Peyer's patch (tissue), 4 donors: ENCODE results near the gene HS3ST5.

ENCODE experiments used
- POLR2A ChIP-seq, 2 donors: fragments of 450-650 bp; IDR thresholded peaks; one replicate each; pipeline ENCODE4 v1.5.1; 2017; ENCODE audit warnings: antibody characterized with exemption in 2 of 2, mild to moderate bottlenecking in 2 of 2, moderate library complexity in 2 of 2
- TF ChIP-seq, protein P1 (sequence below), 6 experiments: fragments of 450-650 bp in 4 of 6; fragments of 200-600 bp in 2 of 6; sonication (generic) in 1 of 6; IDR thresholded peaks; one replicate each; pipeline ENCODE4 v1.5.1; 2017 to 2019; ENCODE audit warnings: antibody characterized with exemption in 6 of 6, mild to moderate bottlenecking in 3 of 6, moderate library complexity in 1 of 6

DNA sequence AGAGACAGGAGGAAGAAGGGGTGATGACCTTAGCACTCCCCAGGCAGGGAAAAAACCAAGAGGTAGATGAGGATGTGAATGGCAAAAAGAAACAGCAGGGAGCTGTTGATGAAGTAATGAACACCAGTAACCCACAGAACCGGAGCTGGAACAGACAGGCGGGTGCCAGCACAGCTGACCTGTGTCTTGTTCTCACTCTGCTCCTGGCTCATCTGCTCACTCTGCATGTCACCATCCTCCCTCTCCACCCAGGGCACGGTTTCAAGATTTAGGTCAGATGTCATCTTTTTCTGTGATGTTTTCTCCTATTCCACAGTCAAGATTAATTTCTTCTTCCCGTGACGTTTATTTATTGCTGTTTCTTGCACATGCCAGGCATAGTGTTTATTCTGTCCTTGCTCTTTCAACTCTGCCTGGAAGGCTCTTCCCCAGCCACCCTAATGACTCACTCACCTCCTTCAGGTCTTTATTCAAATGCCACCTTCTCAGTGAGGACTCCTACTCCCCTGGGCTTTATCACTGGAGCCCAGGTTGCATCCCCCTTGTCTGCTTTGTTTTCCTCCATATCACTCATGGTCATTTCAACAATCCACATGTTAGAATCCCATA lies 207.4 kb downstream of the HS3ST5 start:
- TF ChIP-seq, protein P1, sequence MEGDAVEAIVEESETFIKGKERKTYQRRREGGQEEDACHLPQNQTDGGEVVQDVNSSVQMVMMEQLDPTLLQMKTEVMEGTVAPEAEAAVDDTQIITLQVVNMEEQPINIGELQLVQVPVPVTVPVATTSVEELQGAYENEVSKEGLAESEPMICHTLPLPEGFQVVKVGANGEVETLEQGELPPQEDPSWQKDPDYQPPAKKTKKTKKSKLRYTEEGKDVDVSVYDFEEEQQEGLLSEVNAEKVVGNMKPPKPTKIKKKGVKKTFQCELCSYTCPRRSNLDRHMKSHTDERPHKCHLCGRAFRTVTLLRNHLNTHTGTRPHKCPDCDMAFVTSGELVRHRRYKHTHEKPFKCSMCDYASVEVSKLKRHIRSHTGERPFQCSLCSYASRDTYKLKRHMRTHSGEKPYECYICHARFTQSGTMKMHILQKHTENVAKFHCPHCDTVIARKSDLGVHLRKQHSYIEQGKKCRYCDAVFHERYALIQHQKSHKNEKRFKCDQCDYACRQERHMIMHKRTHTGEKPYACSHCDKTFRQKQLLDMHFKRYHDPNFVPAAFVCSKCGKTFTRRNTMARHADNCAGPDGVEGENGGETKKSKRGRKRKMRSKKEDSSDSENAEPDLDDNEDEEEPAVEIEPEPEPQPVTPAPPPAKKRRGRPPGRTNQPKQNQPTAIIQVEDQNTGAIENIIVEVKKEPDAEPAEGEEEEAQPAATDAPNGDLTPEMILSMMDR (IDR thresholded peaks at IDR 0.05) = no peak
- TF ChIP-seq POLR2A (IDR thresholded peaks at IDR 0.05) = no peak
